Psoas muscle (tissue), 8 donors: Measurements from ENCODE around the gene IFITM10. TPM values are rescaled to one million over a fixed set of nuclear protein-coding genes. Genes with fewer than 3 reads are reported as not detected.
A peak's percentile ranks its signal among the peaks of the same experiment; 100 is the strongest.

ENCODE experiments used
- ATAC-seq, 4 donors: fragments of 200-7000 bp; cut with Tn5 transposase; one replicate each; pipeline ENCODE4 v1.9.1; 2020; ENCODE audit warnings: moderate library complexity in 3 of 4, mild to moderate bottlenecking in 2 of 4
- DNase-seq, 2 donors: peaks; one replicate each; pipeline ENCODE4 v3.0.0-alpha.2; 2020
- H3K27ac ChIP-seq: fragments of 200-600 bp; one replicate; pipeline ENCODE4 v1.8.0; 2022
- H3K27me3 ChIP-seq, 3 donors: fragments of 200-600 bp in 1 of 3; one replicate each; pipeline versions ENCODE4 v1.6.1 to v1.8.0; 2013 to 2022; ENCODE audit warnings: low read length in 2 of 3, mild to moderate bottlenecking in 2 of 3, moderate library complexity in 1 of 3; ENCODE audit not compliant: insufficient read depth in 3 of 3
- H3K36me3 ChIP-seq, 2 donors: fragments of 200-600 bp in 1 of 2; one replicate each; pipeline versions ENCODE4 v1.6.1 to v1.8.0; 2013 to 2022; ENCODE audit warnings: low read depth in 1 of 2, mild to moderate bottlenecking in 1 of 2, moderate library complexity in 1 of 2; ENCODE audit not compliant: insufficient read depth in 1 of 2
- H3K4me1 ChIP-seq: fragments of 200-600 bp; one replicate; pipeline ENCODE4 v1.8.0; 2022
- H3K4me3 ChIP-seq: fragments of 200-600 bp; one replicate; pipeline ENCODE4 v1.8.0; 2022; ENCODE audit warnings: mild to moderate bottlenecking
- H3K9me3 ChIP-seq: fragments of 200-600 bp; one replicate; pipeline ENCODE4 v1.8.0; 2022
- CTCF ChIP-seq: fragments of 200-600 bp; IDR thresholded peaks from one replicate; pipeline ENCODE4 v1.8.0; 2022; ENCODE audit warnings: antibody characterized with exemption
- WGBS, 3 donors: extraction: QIAGEN DNeasy Blood & Tissue Kit; methylation state at CpG; one replicate each; pipeline versions ENCODE4 v1.1.6 to v1.1.7; 2013; 5-methylcytosine and 5-hydroxymethylcytosine counted together
- intact Hi-C, 2 donors: fragments of 100-400 bp; cut with DNase I; formaldehyde crosslinking; loops; one replicate each; pipeline versions ENCODE4 v1.11.0 to v1.14.2; 2022
- polyA plus RNA-seq, 3 donors: library from polyadenylated mRNA; stranded (reverse); fragments of 200-250 nt; gene quantifications; one replicate each; pipeline ENCODE4 v1.2.3, GENCODE V29; 2013
- total RNA-seq, 4 donors: library from RNA; stranded (reverse); fragmentation: NEBNext Ultra II Directional in 2 of 4; extraction: Animal tissue kit (Norgen Biotek cat#: 25700) in 2 of 4; gene quantifications; one replicate each; pipeline versions ENCODE4 v1.2.1 to v1.2.4, GENCODE V29; 2021 to 2023
- donor health status: healthy with polysubstance abuse.
- donor health status: DM: no; HTN: no; CAD: no; lungs with moderate emphysema.
- donor health status: Bipolar disorder and iron deficiency.
- donor health status: healthy.
- donor health status: DM: yes; HTN: yes; CAD: no.
- donor health status: DM: no; HTN: no; CAD: no.
- donor health status: DM: no; HTN: no; CAD: no.
- donor health status: DM: yes; HTN: yes; CAD: no.

Gene IFITM10
- total and polyA plus RNA-seq, 7 donors = 0.70 to 6.1 (median 1.6) TPM

GRCh38 chr11:1758611-1759150 is 8.3 kb upstream of the IFITM10 start:
- intact Hi-C loops = no loop called here
- Histone ChIP-seq H3K27me3 (no peaks in the 10 kb centered on the region), H3K27ac (peak overlapping the region; percentile 98), H3K9me3 (no peaks in the 10 kb centered on the region), H3K4me3 (peak overlapping the region; percentile 6), H3K36me3 (peaks cover 4 to 54% of the 10 kb centered on the region in 2 donors), H3K4me1 (peaks cover 71% of the 10 kb centered on the region)
- DNase-seq (peak in 1 of 2 donors; percentile 12), ATAC-seq (no peak)
- no peak for TF ChIP-seq CTCF
- WGBS, 3 donors = 88 to 89% (median 88%) methylated on average over 19 to 21 of the region's 21 CpGs

GRCh38 chr11:1757861-1758610 is 7.6 kb upstream of the IFITM10 start:
- Histone ChIP-seq H3K27me3 (no peaks in the 10 kb centered on the region), H3K36me3 (peaks cover 4 to 61% of the 10 kb centered on the region in 2 donors), H3K27ac (peak overlapping the region; percentile 6), H3K4me1 (peaks cover 77% of the 10 kb centered on the region), H3K4me3 (peak overlapping the region; percentile 6), H3K9me3 (no peaks in the 10 kb centered on the region)
- TF ChIP-seq CTCF = no peak
- intact Hi-C loops = no loop called here
- WGBS, 3 donors = 76 to 85% (median 78%) methylated on average over 14 to 17 of the region's 17 CpGs
- peak; percentile 21 to 62 for DNase-seq
- ATAC-seq = no peak

GRCh38 chr11:1756791-1757771 is 6.7 kb upstream of the IFITM10 start:
- H3K27me3 ChIP-seq = no peaks in the 10 kb centered on the region
- H3K9me3 ChIP-seq = no peaks in the 10 kb centered on the region
- WGBS, 3 donors = 85 to 89% (median 85%) methylated on average over 41 of the region's 41 CpGs
- intact Hi-C loops = no loop called here
- no peak for ATAC-seq
- DNase-seq = peak; percentile 28 to 53
- H3K27ac ChIP-seq = peak overlapping the region; percentile 53
- no peak overlapping the region for H3K4me3 ChIP-seq
- peaks cover 83% of the 10 kb centered on the region for H3K4me1 ChIP-seq
- TF ChIP-seq CTCF = no peak
- H3K36me3 ChIP-seq = peaks cover 4 to 69% of the 10 kb centered on the region in 2 donors

- Histone ChIP-seq H3K27ac (peak overlapping the region; percentile 53), H3K36me3 (peaks cover 4 to 69% of the 10 kb centered on the region in 2 donors), H3K27me3 (no peaks in the 10 kb centered on the region), H3K4me3 (no peak overlapping the region), H3K4me1 (peaks cover 83% of the 10 kb centered on the region), H3K9me3 (no peaks in the 10 kb centered on the region)
- 45 to 61% (median 48%) methylated on average over 16 of the region's 16 CpGs for WGBS, 3 donors
- DNase-seq = peak in 1 of 2 donors; percentile 61
- no peak for TF ChIP-seq CTCF
- intact Hi-C loops = no loop called here
- ATAC-seq = no peak
Measured at GRCh38 chr11:1755692-1756561, 5.5 kb upstream of the IFITM10 start.
